ENCODE results near the gene CMTM5. TPM values are rescaled to one million over a fixed set of nuclear protein-coding genes. Genes with fewer than 3 reads are reported as not detected.

CMTM5 gene
- total RNA-seq, 1 donor from 2014 or later: not detected

- Histone ChIP-seq H3K36me3 (ENCODE audit: control insufficient read depth, insufficient read depth, low read length) (no peaks in the 10 kb centered on the region), H3K27me3 (ENCODE audit: control insufficient read depth, insufficient read depth, low read length) (no peaks in the 10 kb centered on the region), H3K4me3 (ENCODE audit: low read depth, low read length) (no peak overlapping the region)
- FAIRE-seq (no peak), DNase-seq (ENCODE audit: low read depth) (no peak)
- TF ChIP-seq CTCF (IDR thresholded peaks at IDR 0.05; ENCODE audit: insufficient read depth, low read length, severe bottlenecking): no peak
Observed at GRCh38 chr14:23401291-23401690, 24.4 kb downstream of the CMTM5 start.

DNA sequence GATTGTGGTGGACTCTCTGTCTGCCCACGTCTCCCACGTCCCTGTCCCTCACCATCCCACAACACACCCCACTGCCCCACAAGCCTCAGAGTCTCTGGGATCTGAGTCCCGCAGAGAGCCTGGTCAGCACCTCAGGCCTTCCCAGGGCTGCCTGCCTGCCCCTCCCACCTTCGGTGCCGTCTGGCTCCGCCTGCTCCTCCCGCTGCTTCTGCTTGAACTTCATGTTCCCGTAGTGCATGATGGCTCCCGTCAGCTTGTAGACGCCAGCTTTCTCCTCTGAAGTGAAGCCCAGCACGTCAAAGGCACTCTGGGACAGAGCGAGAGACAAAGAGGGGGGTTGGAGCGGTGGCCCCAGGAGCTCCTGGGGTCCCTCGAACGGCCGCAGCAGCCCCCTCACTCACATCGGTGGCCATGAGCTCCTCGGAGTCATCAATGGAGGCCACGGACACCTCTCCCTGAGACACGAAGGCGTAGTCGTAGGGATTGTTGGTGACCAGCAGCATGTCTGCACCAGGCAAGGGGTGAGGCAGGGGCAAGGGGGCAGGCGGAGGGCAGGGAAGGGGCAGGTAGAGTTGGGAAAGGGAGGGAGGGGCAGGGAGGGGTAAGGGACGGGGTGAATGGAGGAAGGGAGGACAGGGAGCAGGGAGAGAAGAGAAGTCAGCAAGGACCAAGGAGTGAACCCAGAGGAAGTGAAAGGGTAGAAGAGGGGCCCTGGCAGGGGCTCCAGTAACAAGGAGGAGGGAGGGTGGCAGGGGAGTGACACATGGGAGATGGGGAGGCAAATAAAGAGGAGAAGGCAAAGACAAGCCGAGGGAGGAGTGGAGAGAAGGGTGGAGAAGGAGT lies 25.7 kb downstream of the CMTM5 start:
- TF ChIP-seq CTCF (IDR thresholded peaks at IDR 0.05; ENCODE audit: insufficient read depth, low read length, severe bottlenecking): no peak
- no peaks in the 10 kb centered on the region for H3K36me3 ChIP-seq (ENCODE audit: control insufficient read depth, insufficient read depth, low read length)
- no peak overlapping the region for H3K4me3 ChIP-seq (ENCODE audit: low read depth, low read length)
- DNase-seq (ENCODE audit: low read depth) (no peak), FAIRE-seq (no peak)
- H3K27me3 ChIP-seq (ENCODE audit: control insufficient read depth, insufficient read depth, low read length): no peaks in the 10 kb centered on the region

DNA sequence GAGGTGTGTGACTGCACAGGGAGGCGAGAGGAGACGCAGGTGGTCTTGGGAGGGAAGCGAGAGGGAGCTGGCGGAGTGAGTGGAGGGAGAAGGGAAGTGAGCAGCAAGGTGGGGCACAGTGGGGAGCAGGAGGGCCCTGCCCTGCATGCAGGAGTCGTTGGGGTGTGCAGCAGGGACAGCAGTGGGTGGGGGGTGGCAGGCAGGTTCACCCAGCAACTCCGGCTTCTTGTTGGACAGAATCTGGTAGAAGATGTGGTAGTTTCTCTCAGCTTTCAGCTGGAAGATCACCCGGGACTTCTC lies 26.2 kb downstream of the CMTM5 start:
- DNase-seq (ENCODE audit: low read depth) (no peak), FAIRE-seq (no peak)
- H3K36me3 ChIP-seq (ENCODE audit: control insufficient read depth, insufficient read depth, low read length): no peaks in the 10 kb centered on the region
- no peak for TF ChIP-seq CTCF (IDR thresholded peaks at IDR 0.05; ENCODE audit: insufficient read depth, low read length, severe bottlenecking)
- no peak overlapping the region for H3K4me3 ChIP-seq (ENCODE audit: low read depth, low read length)
- H3K27me3 ChIP-seq (ENCODE audit: control insufficient read depth, insufficient read depth, low read length): no peaks in the 10 kb centered on the region

DNA sequence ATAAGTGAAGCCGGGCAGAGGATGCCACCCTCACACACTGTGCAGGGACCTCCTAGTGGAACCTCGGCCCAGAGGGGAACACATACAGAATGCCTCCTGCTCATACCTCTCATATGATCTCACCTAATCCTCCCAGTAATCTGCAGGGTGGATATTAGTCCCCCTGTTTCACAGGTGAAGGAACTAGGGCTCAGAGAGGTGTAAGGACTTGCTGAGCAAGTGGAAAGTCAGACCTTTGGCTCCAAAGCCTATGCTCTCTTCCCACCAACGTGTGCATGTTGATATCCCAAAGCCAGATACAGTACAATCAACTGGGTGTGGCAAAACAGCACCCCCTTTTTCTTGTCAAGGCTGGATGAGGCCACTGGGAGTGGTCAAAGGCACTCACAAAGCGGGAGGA lies 27.1 kb downstream of the CMTM5 start:
- H3K27me3 ChIP-seq (ENCODE audit: control insufficient read depth, insufficient read depth, low read length): no peaks in the 10 kb centered on the region
- H3K36me3 ChIP-seq (ENCODE audit: control insufficient read depth, insufficient read depth, low read length): no peaks in the 10 kb centered on the region
- DNase-seq (ENCODE audit: low read depth) (no peak), FAIRE-seq (no peak)
- H3K4me3 ChIP-seq (ENCODE audit: low read depth, low read length): no peak overlapping the region
- TF ChIP-seq CTCF (IDR thresholded peaks at IDR 0.05; ENCODE audit: insufficient read depth, low read length, severe bottlenecking): no peak

GRCh38 chr14:23404331-23404900 lies 27.6 kb downstream of the CMTM5 start:
- FAIRE-seq (no peak), DNase-seq (ENCODE audit: low read depth) (no peak)
- Histone ChIP-seq H3K27me3 (ENCODE audit: control insufficient read depth, insufficient read depth, low read length) (no peaks in the 10 kb centered on the region), H3K36me3 (ENCODE audit: control insufficient read depth, insufficient read depth, low read length) (no peaks in the 10 kb centered on the region), H3K4me3 (ENCODE audit: low read depth, low read length) (no peak overlapping the region)
- no peak for TF ChIP-seq CTCF (IDR thresholded peaks at IDR 0.05; ENCODE audit: insufficient read depth, low read length, severe bottlenecking)

All from bronchial epithelial cell (primary cell).